22Rv1 (cell line): ENCODE measurements around the gene SAMD3.

Source experiments
- H3K27ac ChIP-seq: fragments of 450-650 bp; 2 replicates; pipeline ENCODE4 v1.5.1; 2017
- ZFX ChIP-seq: fragments of 450-650 bp; IDR thresholded peaks from 2 replicates; pipeline ENCODE4 v1.6.1; 2017; ENCODE audit warnings: antibody characterized with exemption, borderline replicate concordance
- TF ChIP-seq, protein P1 (sequence below): fragments of 450-650 bp; IDR thresholded peaks from 2 replicates; pipeline ENCODE4 v1.5.1; 2017; ENCODE audit warnings: mild to moderate bottlenecking

The SAMD3 gene

DNA sequence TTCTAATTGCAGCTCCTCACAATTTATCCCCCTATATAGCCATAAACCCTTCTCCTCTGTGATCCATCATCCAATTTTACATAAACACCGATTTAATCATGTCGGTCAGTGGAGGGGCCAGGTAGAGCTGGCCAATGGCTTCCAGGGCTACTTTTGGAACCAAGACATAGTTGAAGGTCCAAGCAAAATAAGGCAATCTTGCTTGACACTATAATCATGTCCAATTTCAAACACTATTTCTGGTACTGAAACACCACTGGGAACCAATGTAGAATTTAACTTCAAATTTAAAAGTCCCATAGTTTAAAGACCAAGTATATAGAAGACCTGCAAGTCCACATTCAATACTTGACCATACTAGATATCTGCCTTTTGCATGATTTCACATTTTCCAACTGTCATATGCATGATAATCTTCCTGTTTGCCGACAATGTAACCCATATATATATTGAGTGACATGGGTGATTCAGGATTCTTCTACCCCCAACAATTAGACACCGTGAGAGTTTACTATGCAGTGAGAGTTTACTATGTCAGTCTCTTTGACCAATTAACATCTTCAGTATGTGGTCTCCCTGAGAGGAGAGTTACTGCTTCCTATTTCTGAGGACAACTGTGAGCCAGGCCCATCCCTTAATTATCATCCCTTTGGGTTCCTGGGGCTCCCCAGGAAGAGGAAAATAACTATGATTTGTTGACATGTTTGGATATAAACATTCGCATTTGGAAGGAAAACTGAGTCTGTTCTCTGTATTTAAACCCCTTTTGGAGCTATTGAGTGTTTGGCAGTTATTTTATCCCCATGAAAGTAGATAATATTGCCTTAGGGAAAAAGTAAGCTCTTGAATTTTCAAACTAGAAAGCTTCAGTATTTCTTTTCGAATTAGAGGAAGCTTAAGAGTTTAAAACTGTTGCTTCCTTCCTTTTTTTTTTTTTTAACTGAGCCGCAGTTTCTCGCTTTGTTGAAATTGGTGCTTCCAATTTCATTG, 31.8 kb downstream of the SAMD3 start:
- TF ChIP-seq, protein P1, sequence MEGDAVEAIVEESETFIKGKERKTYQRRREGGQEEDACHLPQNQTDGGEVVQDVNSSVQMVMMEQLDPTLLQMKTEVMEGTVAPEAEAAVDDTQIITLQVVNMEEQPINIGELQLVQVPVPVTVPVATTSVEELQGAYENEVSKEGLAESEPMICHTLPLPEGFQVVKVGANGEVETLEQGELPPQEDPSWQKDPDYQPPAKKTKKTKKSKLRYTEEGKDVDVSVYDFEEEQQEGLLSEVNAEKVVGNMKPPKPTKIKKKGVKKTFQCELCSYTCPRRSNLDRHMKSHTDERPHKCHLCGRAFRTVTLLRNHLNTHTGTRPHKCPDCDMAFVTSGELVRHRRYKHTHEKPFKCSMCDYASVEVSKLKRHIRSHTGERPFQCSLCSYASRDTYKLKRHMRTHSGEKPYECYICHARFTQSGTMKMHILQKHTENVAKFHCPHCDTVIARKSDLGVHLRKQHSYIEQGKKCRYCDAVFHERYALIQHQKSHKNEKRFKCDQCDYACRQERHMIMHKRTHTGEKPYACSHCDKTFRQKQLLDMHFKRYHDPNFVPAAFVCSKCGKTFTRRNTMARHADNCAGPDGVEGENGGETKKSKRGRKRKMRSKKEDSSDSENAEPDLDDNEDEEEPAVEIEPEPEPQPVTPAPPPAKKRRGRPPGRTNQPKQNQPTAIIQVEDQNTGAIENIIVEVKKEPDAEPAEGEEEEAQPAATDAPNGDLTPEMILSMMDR: no peak
- TF ChIP-seq ZFX: no peak

DNA sequence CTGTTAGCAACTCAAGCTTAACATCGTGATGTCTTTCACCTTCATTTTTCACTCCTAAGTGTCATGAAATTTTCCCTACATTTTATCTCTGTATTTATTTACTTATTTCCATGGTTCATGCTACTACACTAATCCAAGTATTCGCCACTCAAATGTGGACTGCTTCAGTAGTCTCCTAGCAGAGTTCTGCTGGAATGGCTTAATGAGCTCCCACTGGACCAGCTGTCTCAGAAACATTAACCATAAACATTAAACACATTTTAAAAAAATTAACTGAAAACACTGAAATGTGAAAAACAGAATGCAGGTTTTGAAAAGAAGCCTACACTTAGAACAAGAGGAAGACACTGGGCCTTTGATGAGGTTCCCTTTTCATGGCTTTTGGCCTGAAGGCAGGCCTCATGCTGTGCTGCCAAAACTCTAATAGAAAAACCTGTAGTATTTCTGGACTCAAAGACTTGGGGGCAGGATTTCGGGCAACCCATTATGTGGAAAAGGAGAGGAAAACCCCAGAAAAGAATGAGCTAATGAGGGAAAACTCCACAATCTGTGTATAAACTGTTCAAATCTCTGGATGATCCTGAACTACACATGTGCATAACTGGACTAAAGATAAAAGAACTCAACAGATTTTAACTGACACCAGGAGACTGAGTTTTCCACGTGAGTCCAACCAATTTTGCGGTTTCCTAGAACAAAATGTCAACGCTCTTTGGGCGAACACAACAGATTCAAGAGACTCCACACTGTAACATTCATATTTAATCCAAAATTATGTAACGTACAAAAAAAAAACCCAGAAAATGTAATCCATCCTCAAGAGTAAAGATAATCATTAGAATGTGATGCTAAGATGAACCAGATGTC, 33.0 kb downstream of the SAMD3 start:
- TF ChIP-seq, protein P1: no peak
- no peak for TF ChIP-seq ZFX
- H3K27ac ChIP-seq: no peak overlapping the region

More for the DNA sequence above, 31.8 kb downstream of the SAMD3 start:
- H3K27ac ChIP-seq: no peak overlapping the region

DNA sequence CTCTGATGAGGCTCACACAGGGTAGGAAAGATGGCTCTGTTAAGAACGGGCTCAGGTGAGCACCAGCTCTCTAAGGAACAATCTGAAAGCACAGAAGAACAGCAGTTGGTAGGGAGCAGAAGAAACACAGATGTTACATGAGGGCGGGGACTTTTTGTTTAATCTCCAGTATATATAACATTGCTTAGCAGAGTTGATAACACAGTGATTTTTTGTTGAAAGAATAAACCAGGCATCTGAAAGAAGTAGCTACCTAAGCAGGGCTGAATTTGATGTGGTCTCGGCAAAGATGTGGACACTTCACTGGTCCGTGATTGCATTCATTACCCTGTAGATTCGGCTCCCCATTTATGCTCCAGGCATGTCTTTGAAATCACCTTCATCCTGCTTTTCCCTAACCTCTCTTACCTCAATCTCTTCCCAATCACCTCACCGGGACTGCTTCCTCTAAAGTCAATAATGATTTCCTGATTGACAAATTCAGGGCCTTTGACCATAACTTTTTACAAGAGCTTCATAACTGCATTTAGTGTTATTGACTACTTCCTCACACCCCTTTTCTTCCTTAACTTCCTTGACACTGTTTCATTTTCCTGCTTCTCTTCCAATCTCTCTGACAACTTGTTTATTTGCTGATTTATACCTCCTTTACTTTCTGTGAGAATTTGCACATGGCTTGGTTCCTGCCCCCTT, 34.4 kb downstream of the SAMD3 start:
- TF ChIP-seq ZFX: no peak
- TF ChIP-seq, protein P1: no peak
- no peak overlapping the region for H3K27ac ChIP-seq

DNA sequence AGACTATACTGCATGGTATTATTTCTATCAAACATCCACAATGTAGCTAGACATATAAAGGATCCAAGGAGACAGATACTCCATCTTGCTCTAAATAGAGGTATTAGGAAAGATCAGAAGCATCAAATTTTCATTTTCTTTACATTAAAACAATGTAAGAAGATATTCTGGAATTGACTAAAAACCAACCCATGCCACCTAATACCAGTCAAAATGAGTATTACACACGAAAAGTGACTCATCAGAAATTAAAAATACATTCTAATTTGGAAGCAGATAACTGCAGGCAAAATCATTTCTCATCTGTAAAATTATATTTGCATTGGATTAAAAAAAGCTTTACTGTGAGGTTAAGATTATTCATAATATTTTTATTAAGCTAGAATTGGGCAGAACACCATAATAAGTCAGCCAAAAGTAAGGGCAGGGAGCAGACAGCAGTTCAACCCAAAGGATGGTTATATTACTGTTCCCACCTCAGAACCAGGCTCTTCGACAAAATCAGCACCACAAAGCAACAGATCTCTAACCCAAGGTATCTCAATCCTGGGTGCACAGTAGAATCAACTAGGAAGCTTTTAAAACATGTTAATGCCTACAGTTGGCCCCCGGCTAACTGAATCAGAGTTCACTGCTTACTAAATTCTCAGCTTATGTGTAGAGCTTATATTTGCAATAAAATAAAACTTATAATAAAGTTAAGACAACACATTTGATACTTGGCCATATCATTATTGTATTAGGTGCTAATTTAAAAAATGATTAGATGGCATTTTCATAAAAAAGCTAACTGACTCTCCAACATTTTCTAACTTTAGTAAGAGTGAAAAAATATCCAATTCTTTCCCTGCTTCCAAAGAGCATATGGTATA, 35.2 kb downstream of the SAMD3 start:
- no peak for TF ChIP-seq ZFX
- TF ChIP-seq, protein P1: no peak
- H3K27ac ChIP-seq: no peak overlapping the region

DNA sequence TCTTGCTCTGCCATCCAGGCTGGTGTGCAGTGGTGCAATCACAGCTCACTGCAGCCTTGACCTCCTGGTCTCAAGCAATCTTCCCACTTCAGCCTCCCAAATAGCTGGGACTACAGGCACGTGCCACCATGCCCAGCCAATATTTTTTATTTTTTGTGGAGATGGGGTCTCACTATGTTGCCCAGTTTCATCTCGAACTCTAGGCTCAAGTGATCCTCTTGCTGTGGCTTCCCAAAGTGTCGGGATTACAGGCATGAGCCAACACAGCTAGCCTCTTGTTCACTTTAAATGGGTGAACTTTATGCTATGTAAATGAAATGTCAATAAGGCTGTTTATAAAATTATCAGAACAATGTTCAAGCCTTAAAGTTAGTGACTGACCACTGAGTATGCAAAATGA, 37.1 kb downstream of the SAMD3 start:
- TF ChIP-seq, protein P1: no peak
- no peak for TF ChIP-seq ZFX
- H3K27ac ChIP-seq: no peak overlapping the region

DNA sequence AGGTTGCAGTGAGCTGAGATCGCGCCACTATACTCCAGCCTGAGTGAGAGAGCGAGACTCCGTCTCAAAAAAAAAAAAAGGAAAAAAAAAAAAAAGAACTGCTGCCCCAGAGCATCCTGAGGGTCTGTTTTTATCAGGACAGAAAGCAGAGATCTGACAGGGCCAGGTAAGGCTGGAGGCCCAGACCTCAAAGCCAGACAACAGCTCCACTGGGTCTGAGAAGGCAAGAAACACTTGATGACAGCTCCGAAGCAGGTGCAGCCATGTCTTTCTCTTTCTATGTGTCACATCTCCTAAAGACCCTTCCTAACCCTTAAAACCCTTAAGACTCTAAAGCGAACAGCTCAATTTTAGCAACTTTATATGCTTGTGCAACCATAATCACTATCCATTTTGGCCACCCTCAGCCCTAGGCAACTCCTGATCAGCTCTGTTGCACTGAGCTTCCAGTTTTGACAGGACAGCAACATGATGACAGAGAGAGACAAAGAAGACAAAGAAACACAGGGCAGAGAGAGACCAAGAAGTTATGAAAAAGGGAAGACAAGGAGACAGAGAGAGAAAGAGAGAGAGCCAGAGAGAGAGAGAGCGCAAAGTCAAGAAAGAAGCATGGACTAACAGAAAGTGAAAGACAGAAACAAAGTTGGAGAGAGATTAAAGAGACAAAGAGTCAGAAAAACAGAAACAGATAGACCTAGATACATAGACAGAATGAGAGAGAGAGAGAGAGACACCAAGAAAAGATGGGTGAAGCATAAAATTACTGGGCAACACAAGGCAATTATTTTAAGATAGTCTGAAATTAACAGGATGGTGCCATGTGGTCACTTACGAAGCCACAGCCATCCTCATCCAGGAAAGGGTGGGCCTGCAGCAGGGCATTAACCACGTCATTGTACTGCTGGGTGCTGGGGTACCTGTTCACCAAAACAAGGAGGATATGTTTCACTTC, 39.2 kb downstream of the SAMD3 start:
- H3K27ac ChIP-seq: no peak overlapping the region
- TF ChIP-seq ZFX: no peak
- TF ChIP-seq, protein P1: no peak
